Activated CD8-positive, alpha-beta T cell treated with anti-CD3 and anti-CD28 coated beads for 36 hours (primary cell): ENCODE data around the gene ATG10. TPM values are rescaled to one million over a fixed set of nuclear protein-coding genes. Genes with fewer than 3 reads are reported as not detected.

ENCODE experiments used
- ATAC-seq: fragments of 200-7000 bp; cut with Tn5 transposase; one replicate; pipeline ENCODE4 v1.10.0; 2021; ENCODE audit warnings: mild to moderate bottlenecking, moderate library complexity
- CTCF ChIA-PET: fragments of 350-600 bp; sonication (Branson Sonifier 250); formaldehyde crosslinking; loops from one replicate; lab custom pipeline; 2021; ENCODE audit warnings: antibody characterized with exemption; lab: Charles Lee
- POLR2A ChIA-PET: fragments of 350-600 bp; sonication (Branson Sonifier 250); formaldehyde crosslinking; loops from one replicate; lab custom pipeline; 2021; ENCODE audit warnings: antibody characterized with exemption; lab: Charles Lee
- DNase-seq: peaks from one replicate; pipeline ENCODE4 v3.0.0-alpha.2; 2020
- H3K27ac Mint-ChIP-seq: one replicate; pipeline ENCODE4 v1.8.0; 2021; ENCODE audit warnings: mild to moderate bottlenecking, mixed read lengths
- H3K27me3 Mint-ChIP-seq: one replicate; pipeline ENCODE4 v1.8.0; 2021; ENCODE audit warnings: mixed read lengths
- H3K36me3 Mint-ChIP-seq: one replicate; pipeline ENCODE4 v1.8.0; 2021; ENCODE audit warnings: low read depth, mixed read lengths
- H3K4me1 Mint-ChIP-seq: one replicate; pipeline ENCODE4 v1.8.0; 2021; ENCODE audit warnings: low read depth, mixed read lengths
- H3K4me3 Mint-ChIP-seq: one replicate; pipeline ENCODE4 v1.8.0; 2021; ENCODE audit warnings: mild to moderate bottlenecking, moderate library complexity, mixed read lengths
- H3K9me3 Mint-ChIP-seq: one replicate; pipeline ENCODE4 v1.8.0; 2021; ENCODE audit warnings: mixed read lengths
- CTCF ChIP-seq: fragments of 200-600 bp; IDR thresholded peaks from one replicate; pipeline ENCODE4 v1.8.0; 2022; ENCODE audit warnings: antibody characterized with exemption, mild to moderate bottlenecking
- intact Hi-C: fragments of 100-400 bp; cut with micrococcal nuclease; formaldehyde crosslinking; loops from one replicate; pipeline ENCODE4 v1.10.0; 2022
- total RNA-seq, 2 experiments: library from RNA; stranded (reverse); gene quantifications; one replicate each; pipeline ENCODE4 v1.2.3, GENCODE V29; 2021

ATG10 gene
- total RNA-seq, 2 experiments from 2014 or later, result 7.5 to 12.0 TPM

- no peak for DNase-seq
- TF ChIP-seq CTCF, result no peak
- ChIA-PET POLR2A (no interaction called here), CTCF (no interaction called here)
- H3K27ac Mint-ChIP-seq, result no peak overlapping the region
- H3K27me3 Mint-ChIP-seq, result no peaks in the 10 kb centered on the region
- no peaks in the 10 kb centered on the region for H3K4me1 Mint-ChIP-seq
- intact Hi-C loops, result no loop called here
- ATAC-seq, result no peak
- H3K4me3 Mint-ChIP-seq, result no peak overlapping the region
- peaks cover 3% of the 10 kb centered on the region for H3K36me3 Mint-ChIP-seq
- no peaks in the 10 kb centered on the region for H3K9me3 Mint-ChIP-seq
Measured at GRCh38 chr5:82142928-82143577, 171.2 kb downstream of the ATG10 start.

GRCh38 chr5:82147860-82148573 is 176.2 kb downstream of the ATG10 start:
- Mint-ChIP-seq H3K36me3 (peaks cover 3% of the 10 kb centered on the region), H3K27me3 (no peaks in the 10 kb centered on the region), H3K4me1 (no peaks in the 10 kb centered on the region), H3K4me3 (no peak overlapping the region), H3K9me3 (no peaks in the 10 kb centered on the region), H3K27ac (no peak overlapping the region)
- TF ChIP-seq CTCF, result no peak
- no peak for ATAC-seq
- CTCF ChIA-PET, result no interaction called here
- intact Hi-C loops, result no loop called here
- POLR2A ChIA-PET, result no interaction called here
- DNase-seq, result no peak

- ChIA-PET CTCF (no interaction called here), POLR2A (interaction anchor here (0.5 kb wide), 1 partner anchor 1962 kb away, joined by 3 read pairs; no protein-coding TSS in a partner anchor)
- intact Hi-C loops, result no loop called here
- Mint-ChIP-seq H3K4me1 (no peaks in the 10 kb centered on the region), H3K27ac (no peak overlapping the region), H3K27me3 (no peaks in the 10 kb centered on the region), H3K9me3 (no peaks in the 10 kb centered on the region), H3K4me3 (no peak overlapping the region), H3K36me3 (peaks cover 3% of the 10 kb centered on the region)
- TF ChIP-seq CTCF, result no peak
- no peak for ATAC-seq
- no peak for DNase-seq
Measured at GRCh38 chr5:82149434-82149833, 177.6 kb downstream of the ATG10 start.

- H3K27ac Mint-ChIP-seq, result no peak overlapping the region
- intact Hi-C loops, result no loop called here
- ChIA-PET POLR2A (no interaction called here), CTCF (interaction anchor here (1.2 kb wide), 1 partner anchor 97 kb away, joined by 5 read pairs; no protein-coding TSS in a partner anchor)
- no peak for ATAC-seq
- no peak overlapping the region for H3K4me3 Mint-ChIP-seq
- no peaks in the 10 kb centered on the region for H3K4me1 Mint-ChIP-seq
- no peak for DNase-seq
- TF ChIP-seq CTCF, result no peak
- H3K9me3 Mint-ChIP-seq, result no peaks in the 10 kb centered on the region
- H3K36me3 Mint-ChIP-seq, result peaks cover 3% of the 10 kb centered on the region
- H3K27me3 Mint-ChIP-seq, result no peaks in the 10 kb centered on the region
Measured at GRCh38 chr5:82150559-82150958, 178.7 kb downstream of the ATG10 start.

GRCh38 chr5:82151204-82151603 is 179.4 kb downstream of the ATG10 start:
- POLR2A ChIA-PET, result no interaction called here
- Mint-ChIP-seq H3K4me1 (no peaks in the 10 kb centered on the region), H3K27me3 (no peaks in the 10 kb centered on the region), H3K36me3 (peaks cover 3% of the 10 kb centered on the region), H3K27ac (no peak overlapping the region), H3K4me3 (no peak overlapping the region), H3K9me3 (no peaks in the 10 kb centered on the region)
- TF ChIP-seq CTCF, result no peak
- CTCF ChIA-PET, result interaction anchor here (1.2 kb wide), 1 partner anchor 98 kb away, joined by 5 read pairs; no protein-coding TSS in a partner anchor
- ATAC-seq (no peak), DNase-seq (no peak)
- intact Hi-C loops, result no loop called here
